HepG2 (cell line): ENCODE results near the gene TCF12. TPM values are rescaled to one million over a fixed set of nuclear protein-coding genes. Genes with fewer than 3 reads are reported as not detected.

Experiments
- ATAC-seq: fragments of 200-7000 bp; cut with Tn5 transposase; 3 replicates; pipeline ENCODE4 v1.9.1; 2020; ENCODE audit warnings: mild to moderate bottlenecking, moderate library complexity
- BruUV-seq: library from RNA; stranded (reverse); fragments of 400-500 nt; replicated peaks from 2 replicates; lab custom pipeline; 2021; lab: Mats Ljungman, UMichigan
- CTCF ChIA-PET: fragments of 300-600 bp; formaldehyde crosslinking; extraction: SDS; loops from one replicate; lab custom pipeline; 2021; ENCODE audit warnings: low total read pairs, inconsistent platforms, low intra/inter-chr PET ratio; lab: Yijun Ruan, JAX
- POLR2A ChIA-PET: fragments of 350-600 bp; sonication (Branson Sonifier 250); formaldehyde crosslinking; loops from one replicate; lab custom pipeline; 2020; ENCODE audit warnings: antibody characterized with exemption, inconsistent platforms; lab: Yijun Ruan, JAX
- DNase-seq: peaks from one replicate; pipeline ENCODE4 v3.0.0-alpha.2; 2015; ENCODE audit warnings: low spot score
- FAIRE-seq: peaks from 3 replicates; lab custom pipeline; 2011; peaks lifted over from hg19 to GRCh38; lab: Jason Lieb, UNC
- H2AFZ ChIP-seq: one replicate; pipeline ENCODE4 v1.6.1; 2011; ENCODE audit warnings: low read length, inconsistent platforms
- H3K27ac ChIP-seq: fragments of 300-600 bp; 3 replicates; pipeline ENCODE4 v1.8.0; 2011; ENCODE audit warnings: mixed run types, mild to moderate bottlenecking, mixed read lengths, low read length, inconsistent platforms; ENCODE audit not compliant: insufficient read depth; ENCODE audit errors: extremely low read length
- H3K27me3 ChIP-seq, 2 experiments: fragments of 200-600 bp in 1 of 2; 2 replicates in 1 of 2; 3 replicates in 1 of 2; pipeline versions ENCODE4 v1.6.0 to v1.8.0; 2011; ENCODE audit warnings: low read length in 2 of 2, mild to moderate bottlenecking in 2 of 2, moderate library complexity in 2 of 2, inconsistent platforms in 1 of 2; ENCODE audit not compliant: insufficient read depth in 2 of 2, control insufficient read depth in 1 of 2
- H3K36me3 ChIP-seq, 2 experiments: fragments of 200-600 bp in 1 of 2; replicated peaks in 1 of 2; 2 replicates in 1 of 2; 3 replicates in 1 of 2; pipeline versions ENCODE4 v1.5.1 to v1.8.0; 2011; ENCODE audit warnings: low read length in 2 of 2, inconsistent platforms in 1 of 2; ENCODE audit not compliant: insufficient read depth in 2 of 2, control insufficient read depth in 1 of 2
- H3K4me1 ChIP-seq: 2 replicates; pipeline ENCODE4 v1.5.1; 2012; ENCODE audit warnings: low read length, inconsistent platforms; ENCODE audit not compliant: insufficient read depth
- H3K4me2 ChIP-seq: 2 replicates; pipeline ENCODE4 v1.6.0; 2011; ENCODE audit warnings: low read depth, low read length, inconsistent platforms
- H3K4me3 ChIP-seq, 3 experiments: fragments of 200-600 bp in 1 of 3; sonication (generic), shearing (Covaris generic) in 1 of 3; replicated peaks in 1 of 3; 2 replicates each; pipeline ENCODE4 v1.5.1; 2011 to 2016; ENCODE audit warnings: low read length in 3 of 3, inconsistent platforms in 2 of 3, low read depth in 2 of 3, mild to moderate bottlenecking in 2 of 3, control low read depth in 1 of 3, mixed read lengths in 1 of 3; ENCODE audit not compliant: insufficient read depth in 1 of 3
- H3K79me2 ChIP-seq: one replicate; pipeline ENCODE4 v1.6.1; 2011; ENCODE audit warnings: low read length, inconsistent platforms; ENCODE audit not compliant: insufficient read depth
- H3K9ac ChIP-seq: 2 replicates; pipeline ENCODE4 v1.6.0; 2011; ENCODE audit warnings: mild to moderate bottlenecking, low read depth, low read length, inconsistent platforms; ENCODE audit not compliant: insufficient read depth
- H3K9me3 ChIP-seq: 2 replicates; pipeline ENCODE4 v1.5.1; 2012; ENCODE audit warnings: mild to moderate bottlenecking, low read length
- H4K20me1 ChIP-seq: 2 replicates; pipeline ENCODE4 v1.6.0; 2011; ENCODE audit warnings: inconsistent platforms, mild to moderate bottlenecking, low read length, moderate library complexity; ENCODE audit not compliant: insufficient read depth
- ELF4 ChIP-seq: sonication (generic); formaldehyde crosslinking; IDR thresholded peaks from 2 replicates; pipeline ENCODE4 v1.5.0; 2020; ENCODE audit warnings: missing genetic modification reagents, mild to moderate bottlenecking, moderate library complexity, borderline replicate concordance
- NCOA5 ChIP-seq: sonication (generic); formaldehyde crosslinking; IDR thresholded peaks from 2 replicates; pipeline ENCODE4 v1.4.0; 2020; ENCODE audit warnings: missing genetic modification reagents
- NFE2L2 ChIP-seq: fragments of 150-350 bp; IDR thresholded peaks from 2 replicates; pipeline ENCODE4 v1.6.1; 2014; ENCODE audit warnings: low read length
- PHF8 ChIP-seq: sonication (generic); formaldehyde crosslinking; IDR thresholded peaks from 2 replicates; pipeline ENCODE4 v1.5.0; 2020; ENCODE audit warnings: missing genetic modification reagents
- POGK ChIP-seq: sonication (generic); formaldehyde crosslinking; conservative IDR thresholded peaks from 2 replicates; pipeline ENCODE4 v1.8.0; 2022; ENCODE audit warnings: mild to moderate bottlenecking, moderate library complexity, missing genetic modification reagents
- PPARG ChIP-seq: conservative IDR thresholded peaks from 2 replicates; pipeline ENCODE4 v1.6.1; 2016; ENCODE audit warnings: missing biosample characterization, missing genetic modification reagents
- PRPF4 ChIP-seq: fragments of 200-400 bp; formaldehyde crosslinking; IDR thresholded peaks from 2 replicates; pipeline ENCODE4 v1.6.1; 2016; ENCODE audit warnings: low read length, low read depth; ENCODE audit not compliant: poor library complexity, severe bottlenecking
- RBAK ChIP-seq: sonication (generic); formaldehyde crosslinking; IDR thresholded peaks from 2 replicates; pipeline ENCODE4 v1.5.1; 2020; ENCODE audit warnings: mild to moderate bottlenecking, missing genetic modification reagents
- RELA ChIP-seq: sonication (generic); formaldehyde crosslinking; IDR thresholded peaks from 2 replicates; pipeline ENCODE4 v1.4.0; 2020; ENCODE audit warnings: missing genetic modification reagents
- RFXANK ChIP-seq: IDR thresholded peaks from 2 replicates; pipeline ENCODE4 v1.6.1; 2016
- SAP130 ChIP-seq: IDR thresholded peaks from 2 replicates; pipeline ENCODE4 v1.6.1; 2016; ENCODE audit warnings: low read depth
- SIX4 ChIP-seq: sonication (generic); formaldehyde crosslinking; IDR thresholded peaks from 2 replicates; pipeline ENCODE4 v1.4.0; 2020; ENCODE audit warnings: missing genetic modification reagents
- ZBTB7A ChIP-seq: sonication (generic); formaldehyde crosslinking; IDR thresholded peaks from 2 replicates; pipeline ENCODE4 v1.8.0; 2022; ENCODE audit warnings: mild to moderate bottlenecking, missing genetic modification reagents
- ZFP36L2 ChIP-seq: sonication (generic); formaldehyde crosslinking; IDR thresholded peaks from 2 replicates; pipeline ENCODE4 v1.4.0; 2020; ENCODE audit warnings: missing genetic modification reagents
- ZNF10 ChIP-seq: sonication (generic); formaldehyde crosslinking; IDR thresholded peaks from 2 replicates; pipeline ENCODE4 v1.4.0; 2020; ENCODE audit warnings: mild to moderate bottlenecking, low read depth, missing genetic modification reagents, borderline replicate concordance
- ZNF20 ChIP-seq: sonication (generic); formaldehyde crosslinking; IDR thresholded peaks from 2 replicates; pipeline ENCODE4 v1.4.0; 2020; ENCODE audit warnings: mild to moderate bottlenecking, moderate library complexity, missing genetic modification reagents
- ZNF230 ChIP-seq: sonication (generic); formaldehyde crosslinking; IDR thresholded peaks from 2 replicates; pipeline ENCODE4 v1.4.0; 2020; ENCODE audit warnings: mild to moderate bottlenecking, missing genetic modification reagents
- ZNF513 ChIP-seq: sonication (generic); formaldehyde crosslinking; conservative IDR thresholded peaks from 2 replicates; pipeline ENCODE4 v1.5.0; 2020; ENCODE audit warnings: missing genetic modification reagents
- ZNF549 ChIP-seq: sonication (generic); formaldehyde crosslinking; IDR thresholded peaks from 2 replicates; pipeline ENCODE4 v1.5.0; 2020; ENCODE audit warnings: missing genetic modification reagents
- ZNF841 ChIP-seq: sonication (generic); formaldehyde crosslinking; IDR thresholded peaks from 2 replicates; pipeline ENCODE4 v1.8.1; 2023; ENCODE audit warnings: missing genetic modification reagents, borderline replicate concordance
- WGBS: methylation state at CpG from one replicate; pipeline ENCODE4 v1.1.6; 2017; ENCODE audit warnings: low lambda C conversion rate; 5-methylcytosine and 5-hydroxymethylcytosine counted together
- in situ Hi-C: cut with HindIII; loops from 2 replicates; pipeline ENCODE4 v1.10.0; 2017; ENCODE audit warnings: low pct_unique_long_range_greater_than_20kb; ENCODE audit not compliant: extremely low pct_ligation_motif_present
- intact Hi-C: fragments of 100-400 bp; cut with micrococcal nuclease; formaldehyde crosslinking; loops from one replicate; pipeline ENCODE4 v1.10.0; 2022; ENCODE audit not compliant: unreplicated experiment
- polyA plus RNA-seq, 8 experiments: library from polyadenylated mRNA; depleted of rRNA in 3 of 8; stranded (reverse) in 7 of 8; unstranded in 1 of 8; fragments of >200 nt; fragmentation: Illumina TruSeq in 4 of 8; extraction: Trizol in 4 of 8; gene quantifications; 2 replicates each; pipeline versions ENCODE4 v1.2.1 to v1.2.3, GENCODE V29; 2011 to 2016; ENCODE audit warnings: low read depth in 4 of 8, missing spikeins in 1 of 8, mixed read lengths in 1 of 8; ENCODE audit not compliant: insufficient read depth in 1 of 8
- total RNA-seq, 5 experiments: library from RNA; depleted of rRNA; stranded (reverse); fragments of >200 nt; fragmentation: Illumina TruSeq; extraction: Trizol; gene quantifications; 2 replicates each; pipeline ENCODE4 v1.2.3, GENCODE V29; 2016; ENCODE audit warnings: low read depth in 1 of 5

Gene TCF12
- total and polyA plus RNA-seq, 2 of the 13 experiments (the other 11 are each of a cell fraction or from before 2014, with no cell fraction given), result 48.6 to 51.1 TPM

GRCh38 chr15:57036352-57036751 is 117.9 kb downstream of the TCF12 start:
- no peak overlapping the region for H3K4me2 ChIP-seq
- no peaks in the 10 kb centered on the region for H3K36me3 ChIP-seq
- no peak overlapping the region for H3K27ac ChIP-seq
- H3K4me3 ChIP-seq, result no peak overlapping the region
- no peak for DNase-seq
- in situ Hi-C loops, result no loop called here
- H3K4me1 ChIP-seq, result peaks cover 31% of the 10 kb centered on the region
- peaks cover 12% of the 10 kb centered on the region for H4K20me1 ChIP-seq
- TF ChIP-seq RBAK (CRISPR knock-in tag) (no peak), ZNF513 (CRISPR knock-in tag) (no peak), ZNF230 (CRISPR knock-in tag) (no peak), ZNF841 (no peak), SAP130 (CRISPR knock-in tag) (no peak), PHF8 (no peak), RFXANK (CRISPR knock-in tag) (no peak), ZNF549 (CRISPR knock-in tag) (no peak), RELA (CRISPR knock-in tag) (no peak)
- TF ChIP-seq, all 625 proteins: peak for 0
- 92% methylated on average over 1 of the region's 1 CpG for WGBS
- Histone ChIP-seq H3K9me3 (no peaks in the 10 kb centered on the region), H3K9ac (no peak overlapping the region), H3K79me2 (peaks cover 47% of the 10 kb centered on the region), H3K27me3 (no peaks in the 10 kb centered on the region), H2AFZ (no peak overlapping the region)
- CTCF ChIA-PET, result no interaction called here
- POLR2A ChIA-PET, result no interaction called here
- intact Hi-C loops, result no loop called here
- no TSS peak for BruUV-seq
- no peak for FAIRE-seq
- no peak for ATAC-seq

- ATAC-seq, result no peak
- ChIA-PET CTCF (no interaction called here), POLR2A (no interaction called here)
- H2AFZ ChIP-seq, result no peak overlapping the region
- in situ Hi-C loops, result no loop called here
- no peaks in the 10 kb centered on the region for H3K36me3 ChIP-seq
- no peaks in the 10 kb centered on the region for H3K9me3 ChIP-seq
- no peak for FAIRE-seq
- intact Hi-C loops, result no loop called here
- H3K4me3 ChIP-seq, result no peak overlapping the region
- DNase-seq, result no peak
- WGBS, result over 99% methylated on average over 5 of the region's 5 CpGs
- peaks cover 29% of the 10 kb centered on the region for H3K4me1 ChIP-seq
- H3K4me2 ChIP-seq, result no peak overlapping the region
- no peak overlapping the region for H3K9ac ChIP-seq
- H3K27ac ChIP-seq, result no peak overlapping the region
- peaks cover 12% of the 10 kb centered on the region for H4K20me1 ChIP-seq
- no peaks in the 10 kb centered on the region for H3K27me3 ChIP-seq
- peaks cover 45% of the 10 kb centered on the region for H3K79me2 ChIP-seq
- no TSS peak for BruUV-seq
- TF ChIP-seq NCOA5 (no peak), PRPF4 (no peak), NFE2L2 (no peak), PPARG (CRISPR knock-in tag) (no peak), ZNF20 (no peak), ZFP36L2 (CRISPR knock-in tag) (no peak), POGK (no peak), ZNF10 (CRISPR knock-in tag) (no peak), ELF4 (no peak), SIX4 (no peak), ZBTB7A (CRISPR knock-in tag) (no peak)
Measured at GRCh38 chr15:57037548-57037947, 119.1 kb downstream of the TCF12 start.
